SKM-1 treated with dmso at 0.1 percent for 144 hours (cell line): Measurements from ENCODE around the gene SUN3.

Experiments used
- DNase-seq: peaks from one replicate; lab custom pipeline; 2025; ENCODE audit not compliant: unreplicated experiment; lab: John Stamatoyannopoulos, UW

The SUN3 gene

DNA sequence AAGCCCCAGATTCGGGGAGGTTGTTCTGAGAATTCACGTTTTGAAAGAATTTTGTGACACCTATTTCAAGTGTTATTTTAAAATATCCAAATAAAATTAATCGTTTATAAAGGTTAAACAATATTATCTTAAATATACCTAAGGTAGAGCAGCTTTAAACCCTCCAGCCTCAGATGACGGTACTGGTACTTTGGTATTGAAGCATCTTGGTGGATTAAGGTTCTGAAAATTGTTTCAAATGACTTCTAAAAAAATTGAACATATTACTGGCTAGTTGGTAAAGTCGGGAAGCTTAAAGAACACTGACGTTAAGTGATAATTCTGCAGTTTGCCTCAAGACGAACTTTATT lies 49.1 kb downstream of the SUN3 start:
- no peak for DNase-seq

DNA sequence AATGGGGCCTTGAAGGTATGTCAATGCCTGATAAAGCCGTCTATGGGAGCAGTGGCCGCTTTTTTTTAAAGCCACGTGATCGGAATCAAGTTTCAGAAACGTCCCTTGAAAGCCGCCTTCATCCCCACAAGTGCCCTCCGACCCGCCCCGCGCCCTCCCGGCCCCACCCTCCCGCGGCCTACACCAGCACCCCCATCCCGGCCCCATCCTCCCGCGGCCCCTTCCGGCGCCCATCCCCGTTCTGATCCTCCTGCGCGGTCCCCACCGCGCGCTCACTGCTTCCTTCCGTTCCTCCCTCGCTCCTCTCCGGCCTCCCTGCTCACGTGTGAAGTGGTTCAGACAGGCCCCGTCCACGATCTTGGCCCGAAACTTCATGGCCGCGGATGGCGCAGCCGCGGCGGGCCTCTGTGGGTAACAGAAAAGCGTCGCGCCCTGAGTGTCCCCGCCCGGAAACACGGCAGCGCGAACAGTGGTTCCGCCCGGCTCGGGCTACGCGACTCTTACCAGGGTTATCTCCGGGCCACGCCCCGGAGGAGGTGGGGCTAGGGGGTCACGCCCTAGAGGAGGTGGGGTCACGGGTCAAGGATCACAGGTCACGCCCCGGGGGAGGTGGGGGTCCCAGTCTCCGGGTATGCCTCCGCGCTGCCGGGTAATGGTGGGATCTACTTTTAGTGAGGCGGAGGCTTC lies 49.6 kb downstream of the SUN3 start, which contains the start of gene HUS1:
Gene HUS1 (minus strand): TSS at position 471 of the 687 bp plus-strand sequence. CDS start 96 bp downstream, at position 375.
- peak; percentile 65 for DNase-seq

DNA sequence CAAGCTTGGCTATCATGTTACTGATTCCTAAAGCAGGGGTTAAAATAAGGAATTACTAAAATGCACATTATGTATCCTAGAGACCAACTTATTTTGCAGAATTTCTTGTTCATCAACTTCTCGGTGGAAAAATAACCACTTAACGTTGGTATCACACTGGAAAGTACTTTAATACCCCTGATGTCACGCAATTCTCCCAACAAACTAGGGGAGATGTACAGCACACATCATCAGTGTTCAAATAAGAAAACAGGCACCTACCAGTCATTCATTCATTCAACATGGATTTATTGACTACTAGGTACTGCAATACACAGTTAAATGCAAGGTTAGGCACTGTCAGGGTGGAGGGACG lies 50.1 kb downstream of the SUN3 start:
- no peak for DNase-seq

- DNase-seq, result no peak
Measured at GRCh38 chr7:47973739-47974138, 55.2 kb downstream of the SUN3 start.

DNA sequence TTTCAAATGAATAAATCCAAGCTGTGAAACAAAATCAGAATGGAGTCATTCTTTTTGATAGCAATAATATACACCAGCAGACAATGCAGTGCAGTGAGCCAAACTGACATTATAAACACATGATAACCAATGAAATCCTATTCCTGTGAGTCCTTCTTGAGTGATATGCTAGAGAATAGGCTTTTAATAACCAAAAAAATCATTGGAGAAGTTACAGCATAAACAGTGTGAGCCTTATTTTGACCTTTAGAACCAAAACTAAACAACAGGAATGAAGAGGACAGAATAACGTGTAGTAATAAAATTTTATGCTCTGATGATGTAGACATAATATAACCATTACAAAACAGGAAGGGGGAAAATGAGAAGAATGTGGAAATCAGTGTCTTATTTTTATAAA lies 58.1 kb downstream of the SUN3 start:
- DNase-seq, result no peak

GRCh38 chr7:47968847-47969774 lies 59.8 kb downstream of the SUN3 start:
- DNase-seq, result peak; percentile 10

DNA sequence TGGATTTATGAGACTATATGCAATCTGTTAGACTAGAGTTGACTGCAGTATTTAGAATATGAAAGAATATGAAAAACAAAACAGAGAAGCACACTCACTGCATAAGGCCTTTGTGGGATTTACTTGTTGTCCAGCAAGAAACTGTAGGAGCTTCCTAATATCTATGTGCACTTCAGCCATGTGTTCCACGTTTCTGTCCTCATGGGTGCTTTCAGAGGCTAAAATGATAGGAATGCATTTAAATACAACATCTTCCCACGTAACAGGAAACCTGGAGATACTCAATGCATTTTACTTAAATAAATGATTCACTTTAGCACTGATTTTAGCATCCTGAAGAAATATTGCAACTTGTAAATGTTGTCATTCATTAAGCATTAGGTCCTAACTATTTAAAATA lies 61.2 kb downstream of the SUN3 start:
- no peak for DNase-seq

DNA sequence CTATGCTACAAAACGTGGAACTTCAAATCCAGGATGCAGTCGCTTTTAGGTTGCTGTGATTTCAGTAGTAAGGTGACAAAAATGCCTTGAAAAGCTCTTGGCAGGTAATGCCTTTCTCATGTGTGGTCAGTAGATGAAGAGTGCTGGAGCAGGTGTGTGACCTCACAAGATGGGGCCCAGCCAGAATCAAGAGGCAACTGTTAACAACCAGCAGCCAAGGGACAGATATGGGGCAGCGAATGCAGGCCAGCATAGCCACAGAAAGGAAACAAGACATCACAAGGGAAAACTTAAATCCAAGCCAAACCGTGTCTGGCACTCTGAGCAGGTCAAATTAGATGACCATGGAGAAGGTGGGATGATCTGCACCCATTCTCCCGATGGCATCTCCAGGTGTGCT lies 61.8 kb downstream of the SUN3 start:
- no peak for DNase-seq

GRCh38 chr7:47965456-47965855 lies 63.5 kb downstream of the SUN3 start:
- DNase-seq, result no peak

DNA sequence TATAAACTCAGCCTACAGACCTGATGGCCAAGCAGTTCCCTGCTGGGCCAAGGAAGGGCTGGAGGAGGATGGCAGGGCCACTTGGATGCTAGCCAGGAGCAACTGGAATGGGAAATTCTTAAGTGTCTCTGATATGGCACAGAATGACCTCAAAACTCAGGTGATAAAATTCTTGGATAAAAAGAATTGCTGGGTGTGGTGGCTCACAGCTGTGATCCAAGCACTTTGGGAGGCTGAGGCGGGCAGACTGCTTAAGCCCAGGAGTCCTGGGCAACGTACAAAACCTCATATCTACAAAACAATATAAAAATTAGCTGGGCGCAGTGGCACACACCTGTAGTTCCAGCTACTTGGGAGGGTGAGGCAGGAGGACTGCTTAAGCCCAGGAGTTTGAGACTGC lies 66.6 kb downstream of the SUN3 start:
- no peak for DNase-seq

GRCh38 chr7:47957156-47957555 lies 71.8 kb downstream of the SUN3 start:
- DNase-seq, result peak; percentile 29

DNA sequence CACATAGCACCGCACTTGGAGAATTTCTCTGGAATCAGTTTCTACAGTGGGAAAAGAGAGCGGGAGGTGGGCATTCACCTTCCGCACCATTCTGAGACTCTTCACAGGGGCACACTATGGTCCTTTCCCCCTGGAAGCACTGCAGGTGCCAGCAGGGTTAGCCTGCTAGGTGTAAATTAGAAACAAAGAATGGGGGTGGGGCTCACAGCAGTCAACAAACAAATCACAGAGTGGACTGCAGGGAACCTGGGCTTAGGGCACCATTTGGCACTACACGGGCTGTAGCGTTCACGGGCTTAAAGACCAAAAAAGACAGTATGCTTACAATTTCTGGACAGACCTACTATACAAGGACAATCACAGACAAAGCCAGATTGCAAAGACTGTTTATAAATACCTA lies 72.7 kb downstream of the SUN3 start:
- DNase-seq, result no peak

DNA sequence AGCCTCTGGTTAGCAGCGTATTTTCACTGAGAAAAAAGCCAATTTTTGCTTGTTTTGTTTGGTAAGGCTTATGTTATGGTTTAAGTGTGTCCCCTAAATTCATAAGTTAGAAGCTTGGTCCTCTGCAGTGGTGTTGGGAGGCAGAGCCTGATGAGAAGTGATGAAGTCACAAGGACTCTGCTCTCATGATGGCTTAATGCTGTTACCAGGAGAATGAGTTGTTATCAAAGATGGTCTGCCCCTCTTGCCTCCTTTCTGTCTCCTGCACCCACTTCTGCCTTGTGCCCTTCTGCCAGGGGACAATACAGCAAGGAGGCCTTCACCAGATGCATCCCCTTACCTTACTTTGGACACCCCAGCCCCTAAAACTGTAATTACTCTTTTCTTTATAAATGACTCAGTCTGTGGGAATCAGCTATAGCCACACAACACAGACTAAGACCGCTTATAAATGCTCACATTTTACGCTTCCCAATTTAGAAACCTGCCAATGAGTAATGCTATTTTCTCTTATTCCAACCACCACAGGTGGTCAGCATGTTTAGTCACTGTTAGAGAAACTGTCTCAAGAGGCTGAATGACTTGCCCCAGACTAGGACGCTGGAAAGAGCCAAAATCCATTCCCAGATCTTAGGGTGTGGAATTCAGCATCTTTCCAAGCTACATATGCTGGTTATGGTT lies 74.5 kb downstream of the SUN3 start:
- no peak for DNase-seq

DNA sequence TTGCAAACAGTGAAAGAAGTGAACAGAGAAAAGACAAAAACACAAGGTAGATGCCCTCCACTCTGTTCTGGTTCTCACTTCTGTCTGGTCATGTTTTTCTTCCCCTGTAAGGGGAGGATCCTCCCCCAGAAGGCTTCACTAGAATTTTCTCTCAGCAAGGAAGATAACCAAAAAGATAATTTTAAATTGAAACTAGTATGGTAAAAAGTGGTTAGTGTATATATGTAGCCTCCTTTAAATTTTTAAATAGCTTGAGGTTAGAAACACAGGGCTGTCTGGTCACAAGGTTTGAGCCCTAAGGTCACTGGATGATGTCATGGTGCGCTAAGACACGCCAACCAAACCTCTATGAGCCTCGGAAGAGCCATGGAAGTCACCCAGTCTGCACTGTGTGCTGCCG lies 75.1 kb downstream of the SUN3 start:
- DNase-seq, result no peak

GRCh38 chr7:47952224-47952623 lies 76.7 kb downstream of the SUN3 start:
- DNase-seq, result no peak

DNA sequence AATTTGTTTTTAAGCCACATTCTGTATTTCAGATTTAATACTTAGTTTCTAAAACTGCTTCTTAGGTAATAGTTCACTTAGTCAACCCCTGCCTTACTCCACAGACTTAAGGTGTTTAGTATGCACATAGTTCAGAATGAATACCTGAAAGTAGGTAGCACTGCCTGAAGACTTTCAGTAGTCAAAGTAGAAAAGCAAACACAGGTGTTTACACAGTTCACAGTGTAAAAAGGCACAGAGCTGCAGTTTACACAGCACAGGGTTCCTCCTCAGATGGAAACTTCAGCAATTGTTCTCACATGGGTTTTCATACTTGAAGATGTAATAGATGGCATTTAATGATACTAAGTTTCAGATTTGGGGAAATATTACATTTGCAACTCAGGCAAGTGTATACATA lies 77.5 kb downstream of the SUN3 start:
- DNase-seq, result no peak

- no peak for DNase-seq
Measured at GRCh38 chr7:47950714-47951113, 78.2 kb downstream of the SUN3 start.

GRCh38 chr7:47949703-47950102 lies 79.2 kb downstream of the SUN3 start:
- DNase-seq, result no peak

- DNase-seq, result no peak
Measured at GRCh38 chr7:47948141-47948790, 80.6 kb downstream of the SUN3 start, which contains the start of gene PKD1L1. Gene PKD1L1 (minus strand): TSS chr7:47948466. CDS start chr7:47948440, 26 bp downstream.

DNA sequence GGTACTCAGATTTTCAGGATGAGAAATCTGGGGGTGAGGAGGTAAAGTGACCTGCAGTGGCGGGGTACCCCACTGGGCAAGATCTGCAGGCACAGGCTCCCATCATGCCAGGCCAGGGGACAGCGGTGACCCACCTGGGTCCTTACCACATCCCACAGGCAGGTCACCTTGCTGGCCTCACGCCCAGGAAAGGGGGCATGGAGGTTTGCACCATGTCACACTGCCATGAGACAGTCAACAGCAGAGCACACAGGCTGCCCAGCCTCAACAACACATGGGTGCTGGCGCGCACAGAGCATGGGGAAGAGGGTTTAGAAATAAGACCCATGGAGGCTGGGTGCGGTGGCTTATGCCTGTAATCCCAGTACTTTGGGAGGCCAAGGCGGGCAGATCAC lies 81.6 kb downstream of the SUN3 start:
- DNase-seq, result no peak
